Measurements from ENCODE around the gene TWSG1.

DNA sequence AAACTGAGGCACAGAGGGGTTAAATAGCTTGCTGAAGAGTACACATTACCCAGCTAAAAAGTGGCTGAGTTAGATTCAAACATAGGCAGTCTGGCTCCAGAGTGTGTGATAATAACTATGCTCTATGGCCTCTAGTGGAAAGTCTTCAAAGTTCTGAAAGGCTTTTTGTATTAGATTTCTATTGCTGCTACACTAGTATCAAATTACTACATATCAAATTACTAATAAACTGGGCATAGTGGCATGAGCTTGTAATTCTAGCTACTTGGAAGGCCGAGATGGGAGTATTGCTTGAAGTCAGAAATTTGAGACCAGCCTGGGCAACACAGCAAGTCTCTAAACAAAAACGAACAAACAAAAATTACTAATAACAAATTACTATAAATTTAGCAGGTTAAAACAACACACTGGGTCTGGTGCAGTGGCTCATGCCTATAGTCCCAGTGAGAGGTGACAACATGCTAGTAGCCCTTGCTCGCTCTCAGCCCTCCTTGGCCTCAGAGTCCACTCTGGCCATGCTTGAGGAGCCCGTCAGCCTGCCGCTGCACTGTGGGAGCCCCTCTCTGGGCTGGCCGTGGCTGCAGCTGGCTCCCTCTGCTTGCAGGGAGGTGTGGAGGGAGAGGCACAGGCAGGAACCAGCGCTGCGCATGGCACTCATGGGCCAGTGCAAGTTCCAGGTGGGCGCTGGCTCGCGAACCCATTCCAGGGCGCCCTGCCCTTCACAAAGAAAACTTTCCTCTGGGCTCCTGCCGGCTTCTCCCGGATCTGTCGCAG, 38.2 kb upstream of the TWSG1 start:
- TF ChIP-seq, protein P1, sequence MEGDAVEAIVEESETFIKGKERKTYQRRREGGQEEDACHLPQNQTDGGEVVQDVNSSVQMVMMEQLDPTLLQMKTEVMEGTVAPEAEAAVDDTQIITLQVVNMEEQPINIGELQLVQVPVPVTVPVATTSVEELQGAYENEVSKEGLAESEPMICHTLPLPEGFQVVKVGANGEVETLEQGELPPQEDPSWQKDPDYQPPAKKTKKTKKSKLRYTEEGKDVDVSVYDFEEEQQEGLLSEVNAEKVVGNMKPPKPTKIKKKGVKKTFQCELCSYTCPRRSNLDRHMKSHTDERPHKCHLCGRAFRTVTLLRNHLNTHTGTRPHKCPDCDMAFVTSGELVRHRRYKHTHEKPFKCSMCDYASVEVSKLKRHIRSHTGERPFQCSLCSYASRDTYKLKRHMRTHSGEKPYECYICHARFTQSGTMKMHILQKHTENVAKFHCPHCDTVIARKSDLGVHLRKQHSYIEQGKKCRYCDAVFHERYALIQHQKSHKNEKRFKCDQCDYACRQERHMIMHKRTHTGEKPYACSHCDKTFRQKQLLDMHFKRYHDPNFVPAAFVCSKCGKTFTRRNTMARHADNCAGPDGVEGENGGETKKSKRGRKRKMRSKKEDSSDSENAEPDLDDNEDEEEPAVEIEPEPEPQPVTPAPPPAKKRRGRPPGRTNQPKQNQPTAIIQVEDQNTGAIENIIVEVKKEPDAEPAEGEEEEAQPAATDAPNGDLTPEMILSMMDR (IDR thresholded peaks at IDR 0.05), result no peak
- TF ChIP-seq ELF4 (CRISPR knock-in tag; IDR thresholded peaks at IDR 0.05; ENCODE audit: low read depth), result no peak
- no peak for TF ChIP-seq SP1 (CRISPR knock-in tag; conservative IDR thresholded peaks at IDR 0.05)
- TF ChIP-seq, protein P2, sequence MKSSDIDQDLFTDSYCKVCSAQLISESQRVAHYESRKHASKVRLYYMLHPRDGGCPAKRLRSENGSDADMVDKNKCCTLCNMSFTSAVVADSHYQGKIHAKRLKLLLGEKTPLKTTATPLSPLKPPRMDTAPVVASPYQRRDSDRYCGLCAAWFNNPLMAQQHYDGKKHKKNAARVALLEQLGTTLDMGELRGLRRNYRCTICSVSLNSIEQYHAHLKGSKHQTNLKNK (CRISPR knock-in tag; IDR thresholded peaks at IDR 0.05), result no peak
- no peak for TF ChIP-seq CREM (CRISPR knock-in tag; IDR thresholded peaks at IDR 0.05)
- no peak for TF ChIP-seq ESRRA (CRISPR knock-in tag; IDR thresholded peaks at IDR 0.05; ENCODE audit: borderline replicate concordance)
- TF ChIP-seq, protein P3, sequence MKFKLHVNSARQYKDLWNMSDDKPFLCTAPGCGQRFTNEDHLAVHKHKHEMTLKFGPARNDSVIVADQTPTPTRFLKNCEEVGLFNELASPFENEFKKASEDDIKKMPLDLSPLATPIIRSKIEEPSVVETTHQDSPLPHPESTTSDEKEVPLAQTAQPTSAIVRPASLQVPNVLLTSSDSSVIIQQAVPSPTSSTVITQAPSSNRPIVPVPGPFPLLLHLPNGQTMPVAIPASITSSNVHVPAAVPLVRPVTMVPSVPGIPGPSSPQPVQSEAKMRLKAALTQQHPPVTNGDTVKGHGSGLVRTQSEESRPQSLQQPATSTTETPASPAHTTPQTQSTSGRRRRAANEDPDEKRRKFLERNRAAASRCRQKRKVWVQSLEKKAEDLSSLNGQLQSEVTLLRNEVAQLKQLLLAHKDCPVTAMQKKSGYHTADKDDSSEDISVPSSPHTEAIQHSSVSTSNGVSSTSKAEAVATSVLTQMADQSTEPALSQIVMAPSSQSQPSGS (CRISPR knock-in tag; IDR thresholded peaks at IDR 0.05; ENCODE audit: borderline replicate concordance, low read depth), result no peak
- TF ChIP-seq KAT7 (CRISPR knock-in tag; IDR thresholded peaks at IDR 0.05; ENCODE audit: borderline replicate concordance), result no peak
